Measurements from ENCODE around the gene CCDC188. TPM values are rescaled to one million over a fixed set of nuclear protein-coding genes. Genes with fewer than 3 reads are reported as not detected.

CCDC188 gene
- total and polyA plus RNA-seq, 9 of the 15 experiments (the other 6 are each of a cell fraction or from before 2014, with no cell fraction given), result not detected

DNA sequence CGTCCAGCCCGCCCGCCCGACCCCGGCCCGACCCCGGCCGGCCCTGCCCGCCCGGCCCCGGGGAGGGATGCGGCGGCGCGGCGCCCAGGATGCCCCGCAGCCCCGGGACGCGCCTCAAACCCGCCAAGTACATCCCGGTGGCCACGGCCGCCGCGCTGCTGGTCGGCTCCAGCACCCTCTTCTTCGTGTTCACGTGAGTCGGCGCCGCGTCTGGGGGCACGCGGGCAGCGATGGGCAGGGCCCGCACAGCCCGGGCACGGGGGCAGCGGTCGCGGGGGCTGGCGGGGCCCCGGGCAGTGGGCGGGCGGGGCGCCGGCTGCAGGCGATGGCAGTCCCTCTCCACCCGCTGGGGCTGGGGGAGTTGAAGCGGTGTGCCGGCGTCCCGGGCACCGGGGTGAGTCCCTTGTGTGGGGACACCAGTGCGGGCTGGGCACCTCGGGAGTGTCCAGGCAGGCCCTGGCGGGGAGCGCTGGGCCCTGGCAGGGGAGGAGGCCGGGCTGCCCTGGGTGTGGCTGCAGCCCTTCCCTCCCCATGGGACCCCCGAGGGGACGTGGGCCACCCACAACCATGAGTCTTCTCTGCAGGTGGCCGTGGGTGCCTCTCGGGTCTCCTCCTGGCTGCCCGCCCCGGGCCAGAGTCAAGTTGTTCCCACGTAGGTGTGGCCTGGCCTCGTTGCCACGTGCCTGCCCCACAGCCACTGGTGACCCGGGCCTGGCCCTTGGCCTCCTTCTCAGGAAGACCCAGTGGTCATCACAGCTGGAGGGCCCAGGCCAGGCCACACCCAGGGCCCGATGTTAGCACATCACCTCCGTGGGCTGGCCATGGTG is 18.8 kb downstream of the CCDC188 start (continued):
- TF ChIP-seq, protein P1, sequence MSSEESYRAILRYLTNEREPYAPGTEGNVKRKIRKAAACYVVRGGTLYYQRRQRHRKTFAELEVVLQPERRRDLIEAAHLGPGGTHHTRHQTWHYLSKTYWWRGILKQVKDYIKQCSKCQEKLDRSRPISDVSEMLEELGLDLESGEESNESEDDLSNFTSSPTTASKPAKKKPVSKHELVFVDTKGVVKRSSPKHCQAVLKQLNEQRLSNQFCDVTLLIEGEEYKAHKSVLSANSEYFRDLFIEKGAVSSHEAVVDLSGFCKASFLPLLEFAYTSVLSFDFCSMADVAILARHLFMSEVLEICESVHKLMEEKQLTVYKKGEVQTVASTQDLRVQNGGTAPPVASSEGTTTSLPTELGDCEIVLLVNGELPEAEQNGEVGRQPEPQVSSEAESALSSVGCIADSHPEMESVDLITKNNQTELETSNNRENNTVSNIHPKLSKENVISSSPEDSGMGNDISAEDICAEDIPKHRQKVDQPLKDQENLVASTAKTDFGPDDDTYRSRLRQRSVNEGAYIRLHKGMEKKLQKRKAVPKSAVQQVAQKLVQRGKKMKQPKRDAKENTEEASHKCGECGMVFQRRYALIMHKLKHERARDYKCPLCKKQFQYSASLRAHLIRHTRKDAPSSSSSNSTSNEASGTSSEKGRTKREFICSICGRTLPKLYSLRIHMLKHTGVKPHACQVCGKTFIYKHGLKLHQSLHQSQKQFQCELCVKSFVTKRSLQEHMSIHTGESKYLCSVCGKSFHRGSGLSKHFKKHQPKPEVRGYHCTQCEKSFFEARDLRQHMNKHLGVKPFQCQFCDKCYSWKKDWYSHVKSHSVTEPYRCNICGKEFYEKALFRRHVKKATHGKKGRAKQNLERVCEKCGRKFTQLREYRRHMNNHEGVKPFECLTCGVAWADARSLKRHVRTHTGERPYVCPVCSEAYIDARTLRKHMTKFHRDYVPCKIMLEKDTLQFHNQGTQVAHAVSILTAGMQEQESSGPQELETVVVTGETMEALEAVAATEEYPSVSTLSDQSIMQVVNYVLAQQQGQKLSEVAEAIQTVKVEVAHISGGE (CRISPR knock-in tag; IDR thresholded peaks at IDR 0.05), result 0 out of 6 replicates have a peak, but pooled peaks of 1 of the 3 experiments have one; percentile 32
- no peak for TF ChIP-seq C11orf30 (IDR thresholded peaks at IDR 0.05; ENCODE audit: low read depth)
- no peak for TF ChIP-seq ETV5 (CRISPR knock-in tag; IDR thresholded peaks at IDR 0.05; ENCODE audit: low read depth)
- TF ChIP-seq ZNF175 (CRISPR knock-in tag; IDR thresholded peaks at IDR 0.05; ENCODE audit: low read depth), result no peak
- TF ChIP-seq ZNF57 (CRISPR knock-in tag; IDR thresholded peaks at IDR 0.05), result 0 out of 2 replicates have a peak, but pooled peaks have one; percentile 36
- TF ChIP-seq NEUROD1 (IDR thresholded peaks at IDR 0.05; ENCODE audit: borderline replicate concordance, low read depth, low read length, partially characterized antibody), result peak; percentile 31
- no peak; the same call in 1 of the 2 replicates for TF ChIP-seq NFIC (IDR thresholded peaks at IDR 0.05)
- no peak for TF ChIP-seq NR3C1 (CRISPR knock-in tag; IDR thresholded peaks at IDR 0.05)
- peak; percentile 73 for TF ChIP-seq CHD4 (IDR thresholded peaks at IDR 0.05; ENCODE audit: insufficient read depth, insufficient replicate concordance, low read depth, low read length, poor library complexity, severe bottlenecking)
- TF ChIP-seq, protein P2, sequence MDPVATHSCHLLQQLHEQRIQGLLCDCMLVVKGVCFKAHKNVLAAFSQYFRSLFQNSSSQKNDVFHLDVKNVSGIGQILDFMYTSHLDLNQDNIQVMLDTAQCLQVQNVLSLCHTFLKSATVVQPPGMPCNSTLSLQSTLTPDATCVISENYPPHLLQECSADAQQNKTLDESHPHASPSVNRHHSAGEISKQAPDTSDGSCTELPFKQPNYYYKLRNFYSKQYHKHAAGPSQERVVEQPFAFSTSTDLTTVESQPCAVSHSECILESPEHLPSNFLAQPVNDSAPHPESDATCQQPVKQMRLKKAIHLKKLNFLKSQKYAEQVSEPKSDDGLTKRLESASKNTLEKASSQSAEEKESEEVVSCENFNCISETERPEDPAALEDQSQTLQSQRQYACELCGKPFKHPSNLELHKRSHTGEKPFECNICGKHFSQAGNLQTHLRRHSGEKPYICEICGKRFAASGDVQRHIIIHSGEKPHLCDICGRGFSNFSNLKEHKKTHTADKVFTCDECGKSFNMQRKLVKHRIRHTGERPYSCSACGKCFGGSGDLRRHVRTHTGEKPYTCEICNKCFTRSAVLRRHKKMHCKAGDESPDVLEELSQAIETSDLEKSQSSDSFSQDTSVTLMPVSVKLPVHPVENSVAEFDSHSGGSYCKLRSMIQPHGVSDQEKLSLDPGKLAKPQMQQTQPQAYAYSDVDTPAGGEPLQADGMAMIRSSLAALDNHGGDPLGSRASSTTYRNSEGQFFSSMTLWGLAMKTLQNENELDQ (CRISPR knock-in tag; IDR thresholded peaks at IDR 0.05; ENCODE audit: borderline replicate concordance), result no peak
- TF ChIP-seq EP400 (IDR thresholded peaks at IDR 0.05), result no peak
- TF ChIP-seq, protein P3, sequence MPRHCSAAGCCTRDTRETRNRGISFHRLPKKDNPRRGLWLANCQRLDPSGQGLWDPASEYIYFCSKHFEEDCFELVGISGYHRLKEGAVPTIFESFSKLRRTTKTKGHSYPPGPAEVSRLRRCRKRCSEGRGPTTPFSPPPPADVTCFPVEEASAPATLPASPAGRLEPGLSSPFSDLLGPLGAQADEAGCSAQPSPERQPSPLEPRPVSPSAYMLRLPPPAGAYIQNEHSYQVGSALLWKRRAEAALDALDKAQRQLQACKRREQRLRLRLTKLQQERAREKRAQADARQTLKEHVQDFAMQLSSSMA (CRISPR knock-in tag; IDR thresholded peaks at IDR 0.05), result no peak
- 0 out of 4 replicates have a peak, but pooled peaks of 1 of the 2 experiments have one; percentile 57 for TF ChIP-seq SRF (CRISPR knock-in tag; IDR thresholded peaks at IDR 0.05)
- peak; percentile 73 for TF ChIP-seq RAD51 (IDR thresholded peaks at IDR 0.05; ENCODE audit: borderline replicate concordance, low read depth)
- TF ChIP-seq CREB1 (IDR thresholded peaks at IDR 0.05), result no peak
- TF ChIP-seq CREB1 (CRISPR knock-in tag; IDR thresholded peaks at IDR 0.05), result no peak
- TF ChIP-seq E2F3 (CRISPR knock-in tag; IDR thresholded peaks at IDR 0.05), result no peak; the same call in 1 of the 2 replicates
- TF ChIP-seq, protein P4, sequence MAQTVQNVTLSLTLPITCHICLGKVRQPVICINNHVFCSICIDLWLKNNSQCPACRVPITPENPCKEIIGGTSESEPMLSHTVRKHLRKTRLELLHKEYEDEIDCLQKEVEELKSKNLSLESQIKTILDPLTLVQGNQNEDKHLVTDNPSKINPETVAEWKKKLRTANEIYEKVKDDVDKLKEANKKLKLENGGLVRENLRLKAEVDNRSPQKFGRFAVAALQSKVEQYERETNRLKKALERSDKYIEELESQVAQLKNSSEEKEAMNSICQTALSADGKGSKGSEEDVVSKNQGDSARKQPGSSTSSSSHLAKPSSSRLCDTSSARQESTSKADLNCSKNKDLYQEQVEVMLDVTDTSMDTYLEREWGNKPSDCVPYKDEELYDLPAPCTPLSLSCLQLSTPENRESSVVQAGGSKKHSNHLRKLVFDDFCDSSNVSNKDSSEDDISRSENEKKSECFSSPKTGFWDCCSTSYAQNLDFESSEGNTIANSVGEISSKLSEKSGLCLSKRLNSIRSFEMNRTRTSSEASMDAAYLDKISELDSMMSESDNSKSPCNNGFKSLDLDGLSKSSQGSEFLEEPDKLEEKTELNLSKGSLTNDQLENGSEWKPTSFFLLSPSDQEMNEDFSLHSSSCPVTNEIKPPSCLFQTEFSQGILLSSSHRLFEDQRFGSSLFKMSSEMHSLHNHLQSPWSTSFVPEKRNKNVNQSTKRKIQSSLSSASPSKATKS (CRISPR knock-in tag; IDR thresholded peaks at IDR 0.05), result no peak
